Measurements from ENCODE around the gene FUS. TPM values are rescaled to one million over a fixed set of nuclear protein-coding genes. Genes with fewer than 3 reads are reported as not detected.

Gene FUS
- total and polyA plus RNA-seq, 2 of the 8 experiments (the other 6 are each of a cell fraction or from before 2014, with no cell fraction given) = 484 to 685 TPM

DNA sequence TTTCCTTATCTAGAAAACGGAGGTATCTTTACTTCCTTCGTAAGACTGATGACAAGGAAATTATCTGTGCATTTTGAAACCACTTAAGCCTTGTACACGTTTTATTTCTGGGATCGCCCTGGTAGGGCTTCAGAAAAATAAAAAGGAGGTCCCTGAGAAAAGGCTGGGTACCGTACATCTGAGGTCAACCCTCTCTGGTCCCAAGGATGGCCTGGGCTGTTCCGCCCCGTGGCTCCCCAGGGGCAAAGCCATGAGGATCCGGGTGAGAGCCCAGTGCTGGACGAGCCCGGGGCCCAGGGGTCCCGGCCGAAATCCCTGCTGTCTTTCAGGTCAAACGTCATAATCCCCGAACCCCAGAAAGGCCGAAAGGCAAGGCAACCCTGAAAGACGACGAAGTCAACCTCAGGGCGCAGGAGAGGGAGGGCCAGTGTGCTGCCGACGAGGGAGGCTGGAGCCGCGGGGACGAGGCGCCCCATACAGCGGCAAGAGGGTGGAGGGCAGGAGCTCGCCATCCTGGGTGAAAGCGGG is 656 bp upstream of the FUS start:
- H3K18ac ChIP-seq (ENCODE audit: extremely low read depth, low read length) = peak overlapping the region; percentile 89
- peak overlapping the region; percentile 96; the same call in 1 of the 2 replicates for H4K8ac ChIP-seq (ENCODE audit: extremely low read depth, insufficient read depth, low read length)
- peak overlapping the region; percentile 96 for H3K14ac ChIP-seq (ENCODE audit: insufficient read length)
- H2BK20ac ChIP-seq (ENCODE audit: low read length) = no peak overlapping the region
- peak overlapping the region; percentile 88 for H3K56ac ChIP-seq (replicated peaks; ENCODE audit: insufficient read length, low read depth, low read length)
- peak overlapping the region; percentile 90; the same call in 1 of the 2 replicates for H2BK12ac ChIP-seq (ENCODE audit: low read depth, low read length)
- peaks cover 0 to 7% (median 2%) of the 10 kb centered on the region in 4 experiments; a peak in 5 of 7 replicates for H3K4me1 ChIP-seq (replicated peaks in 1 of 4; ENCODE audit: control insufficient read depth in 3 of 4, insufficient read depth in 4 of 4, low read length in 3 of 4)
- H3K23me2 ChIP-seq (ENCODE audit: low read depth, low read length) = peaks cover 14% of the 10 kb centered on the region; the same call in 1 of the 2 replicates
- peak overlapping the region; percentile 83 for H4K91ac ChIP-seq (replicated peaks; ENCODE audit: insufficient read length, low read length)
- H3K79me2 ChIP-seq (ENCODE audit: control insufficient read depth in 1 of 2, insufficient read depth in 2 of 2, low read length in 2 of 2) = peaks cover 37 to 48% of the 10 kb centered on the region in 2 experiments
- ChIA-PET POLR2A (ENCODE audit: partially characterized antibody) (interaction anchor here (0.5 to 6.5 kb wide), 49 partner anchors 7 to 535 kb away, joined by 3 to 272 read pairs (median 9); partner anchors contain the start of genes ARMC5, COX6A2, HSD3B7 and KAT8), CTCF (ENCODE audit: partially characterized antibody) (no interaction called here)
- H3K4me2 ChIP-seq (ENCODE audit: insufficient read depth in 1 of 2, low read depth in 2 of 2, low read length in 2 of 2) = peak overlapping the region; percentile 92 to 93
- H3K27me3 ChIP-seq (replicated peaks in 1 of 4; ENCODE audit: control insufficient read depth in 3 of 4, extremely low read depth in 1 of 4, insufficient read depth in 3 of 4, low read length in 3 of 4) = no peaks in the 10 kb centered on the region
- peak overlapping the region; percentile 75 for H2BK120ac ChIP-seq (replicated peaks; ENCODE audit: low read depth, low read length)
- peaks cover 14 to 27% (median 21%) of the 10 kb centered on the region in 4 experiments for H3K36me3 ChIP-seq (ENCODE audit: control insufficient read depth in 2 of 4, insufficient read depth in 4 of 4, low read length in 3 of 4)
- H3K4me3 ChIP-seq (ENCODE audit: extremely low read depth in 1 of 4, insufficient read depth in 2 of 4, low read depth in 3 of 4, low read length in 4 of 4) = peak overlapping the region; percentile 69 to 96 (median 86)
- H4K5ac ChIP-seq (ENCODE audit: insufficient read length, low read depth, low read length) = peak overlapping the region; percentile 79
- H2BK15ac ChIP-seq (ENCODE audit: low read length) = peak overlapping the region; percentile 97; the same call in 1 of the 2 replicates
- peak overlapping the region; percentile 99 for H3K4ac ChIP-seq (replicated peaks; ENCODE audit: insufficient read length, low read depth, low read length)
- no peak for FAIRE-seq
- peak overlapping the region; percentile 99 for H3K27ac ChIP-seq (ENCODE audit: low read depth, low read length)
- 7% methylated on average over 19 of the region's 27 CpGs; no CpG with 5 or more reads in 1 of the 2 experiments for WGBS, 2 experiments (ENCODE audit: extremely low coverage in 1 of 2, insufficient coverage in 1 of 2, insufficient read length in 1 of 2, insufficient replicate concordance in 2 of 2, low coverage in 1 of 2, low lambda C conversion rate in 2 of 2, missing lambda C conversion rate in 1 of 2)
- H3K9me3 ChIP-seq (ENCODE audit: insufficient read depth in 2 of 2, low read depth in 1 of 2, low read length in 1 of 2) = no peaks in the 10 kb centered on the region
- H3K9ac ChIP-seq (replicated peaks in 1 of 4; ENCODE audit: extremely low read depth in 1 of 4, low read depth in 3 of 4, low read length in 3 of 4) = peak overlapping the region; percentile 36 to 99 (median 95)
- peak overlapping the region; percentile 100 for H2BK5ac ChIP-seq (ENCODE audit: low read depth, low read length)
- peaks cover 29 to 32% of the 10 kb centered on the region in 2 experiments for H4K20me1 ChIP-seq (replicated peaks in 1 of 2; ENCODE audit: control insufficient read depth in 1 of 2, insufficient read depth in 2 of 2, low read length in 2 of 2)
- DNase-seq (ENCODE audit: low read depth in 1 of 2, low spot score in 2 of 2) = no peak
- H3K79me1 ChIP-seq (ENCODE audit: low read depth, low read length) = peaks cover 8% of the 10 kb centered on the region
- peak overlapping the region; percentile 32; the same call in 1 of the 2 replicates for H2AK5ac ChIP-seq (ENCODE audit: low read depth, low read length)
- no peak overlapping the region for H2AFZ ChIP-seq (ENCODE audit: low read length)
- H3K23ac ChIP-seq (ENCODE audit: insufficient read length) = no peak overlapping the region
- TF ChIP-seq, protein P1, sequence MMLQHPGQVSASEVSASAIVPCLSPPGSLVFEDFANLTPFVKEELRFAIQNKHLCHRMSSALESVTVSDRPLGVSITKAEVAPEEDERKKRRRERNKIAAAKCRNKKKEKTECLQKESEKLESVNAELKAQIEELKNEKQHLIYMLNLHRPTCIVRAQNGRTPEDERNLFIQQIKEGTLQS (IDR thresholded peaks at IDR 0.05; ENCODE audit: insufficient read depth, low read depth, low read length) = no peak
- TF ChIP-seq EGR1 (IDR thresholded peaks at IDR 0.05; ENCODE audit: borderline replicate concordance, low read depth, low read length) (no peak), BACH1 (IDR thresholded peaks at IDR 0.05; ENCODE audit: low read length) (peak; percentile 57; the same call in 1 of the 2 replicates), KDM1A (IDR thresholded peaks at IDR 0.05; ENCODE audit: borderline replicate concordance, low read length) (0 out of 2 replicates have a peak, but pooled peaks have one; percentile 31), TAF1 (IDR thresholded peaks at IDR 0.05; ENCODE audit: low read depth, low read length) (no peak), SIX5 (IDR thresholded peaks at IDR 0.05; ENCODE audit: low read depth, low read length) (no peak), POLR2A (IDR thresholded peaks at IDR 0.05; ENCODE audit: control extremely low read depth in 1 of 2, low read depth in 2 of 2, low read length in 2 of 2) (no peak), SRF (IDR thresholded peaks at IDR 0.05; ENCODE audit: low read depth, low read length) (no peak), HDAC6 (IDR thresholded peaks at IDR 0.05; ENCODE audit: low read depth, low read length) (no peak), CHD2 (IDR thresholded peaks at IDR 0.05; ENCODE audit: low read length) (no peak), KDM4A (IDR thresholded peaks at IDR 0.05; ENCODE audit: low read depth, low read length, severe bottlenecking) (peak; percentile 16), TEAD4 (IDR thresholded peaks at IDR 0.05; ENCODE audit: low read depth, low read length) (no peak), JUND (IDR thresholded peaks at IDR 0.05; ENCODE audit: low read length) (no peak), SP4 (IDR thresholded peaks at IDR 0.05; ENCODE audit: low read length) (no peak)
